Suppressor macrophage (primary cell): ENCODE results near the gene CENPX.

Experiments used
- DNase-seq, 4 experiments: peaks; one replicate each; pipeline ENCODE4 v3.0.0-alpha.2; 2020 to 2022

The CENPX gene

GRCh38 chr17:82038796-82039409, 16.2 kb upstream of the CENPX start:
- DNase-seq, result peak; percentile 63 to 81 (median 76)

GRCh38 chr17:82037889-82038195, 15.2 kb upstream of the CENPX start:
- DNase-seq, result no peak

DNA sequence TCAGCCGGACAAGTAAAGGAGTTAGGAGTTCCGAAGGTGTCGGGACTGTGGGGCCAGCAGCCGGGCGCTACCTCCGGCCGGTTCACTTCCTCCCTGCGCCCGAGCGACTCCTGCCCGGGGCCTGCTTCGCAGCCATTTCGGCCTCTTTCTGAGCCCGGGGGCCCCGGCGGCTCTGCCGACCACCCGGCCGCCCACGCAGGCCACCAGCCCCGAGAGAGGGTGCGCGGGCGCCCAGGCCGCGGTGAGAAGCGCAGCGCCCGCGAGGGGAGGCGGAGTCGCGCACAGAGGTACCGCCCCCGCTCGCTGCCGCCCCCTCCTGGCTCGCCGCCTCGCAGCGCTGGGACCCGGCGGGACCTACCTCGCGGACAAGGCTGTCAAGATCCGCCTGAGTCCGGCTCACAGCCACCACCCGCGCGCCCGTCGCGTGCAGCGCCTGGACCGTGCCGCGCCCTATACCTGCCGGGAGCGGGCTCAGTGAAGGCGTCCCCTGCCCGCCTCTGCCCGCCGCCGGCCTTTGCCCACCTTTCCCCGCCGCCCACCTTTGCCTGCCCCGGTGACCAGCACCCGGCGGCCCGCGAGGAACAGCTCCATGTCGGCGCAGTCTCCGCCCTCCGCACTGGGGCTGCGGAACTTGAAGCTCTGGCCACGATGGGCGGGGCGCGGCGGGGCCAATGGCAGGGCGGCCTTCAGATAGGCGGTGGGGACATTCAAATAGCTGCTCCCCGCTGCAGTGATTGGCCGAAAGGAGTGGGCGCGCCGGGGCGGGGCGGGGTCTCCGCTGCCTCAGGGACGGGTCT, 14.6 kb upstream of the CENPX start, which contains the start of gene DCXR:
Gene DCXR, minus strand, starts transcription at position 606 of the 797 bp plus-strand sequence. Its CDS starts 15 bp downstream, at position 591.
- DNase-seq, result peak; percentile 96 to 99 (median 98)

- no peak for DNase-seq
These were observed 14.0 kb upstream of the CENPX start for GRCh38 chr17:82036634-82037091.

GRCh38 chr17:82035956-82036633, 13.4 kb upstream of the CENPX start:
- no peak for DNase-seq

GRCh38 chr17:82035488-82035887, 12.8 kb upstream of the CENPX start:
- DNase-seq, result no peak

- DNase-seq, result no peak
These were observed 11.8 kb upstream of the CENPX start for GRCh38 chr17:82034371-82035011.

- no peak for DNase-seq
These were observed 10.8 kb upstream of the CENPX start for GRCh38 chr17:82033359-82034085.

DNA sequence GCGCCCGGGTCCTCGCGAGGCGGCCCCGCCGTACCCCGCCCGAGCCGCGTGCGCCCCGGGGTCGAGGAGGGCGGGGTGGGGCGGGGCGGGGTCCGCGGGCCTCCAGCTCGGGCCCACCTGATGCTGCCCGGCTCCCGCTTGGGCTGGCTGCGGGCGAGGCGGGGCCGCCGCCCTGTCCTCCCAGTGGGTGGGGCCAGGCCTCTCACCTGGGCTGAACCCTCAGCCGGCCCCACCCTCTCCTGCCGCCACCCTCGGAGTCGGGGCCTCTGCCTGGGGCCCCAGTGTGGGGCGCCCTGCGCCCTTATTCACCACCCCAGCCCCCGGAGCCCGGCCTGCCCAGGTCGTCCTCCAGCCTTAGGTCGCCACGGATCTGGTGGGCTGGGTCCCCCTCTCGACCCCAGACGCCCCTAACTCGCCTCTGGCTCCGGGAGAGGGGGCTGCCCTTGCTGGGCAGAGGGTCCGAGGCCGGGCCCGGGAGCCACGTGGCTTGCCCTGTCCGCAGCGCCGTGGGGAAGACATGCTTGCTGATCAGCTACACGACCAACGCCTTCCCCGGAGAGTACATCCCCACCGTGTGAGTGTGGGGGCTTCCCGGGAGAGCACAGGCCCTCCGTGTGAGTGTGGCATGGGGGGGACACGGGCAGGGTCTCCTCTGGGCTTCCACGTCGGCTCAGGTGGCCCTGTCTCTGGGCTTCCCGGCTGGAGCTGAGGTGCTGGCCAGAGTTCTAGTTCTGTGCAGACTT, 9.4 kb upstream of the CENPX start:
- DNase-seq, result peak in 1 of 4 experiments; percentile 36

- peak in 3 of 4 experiments; percentile 31 to 69 (median 57) for DNase-seq
These were observed 8.7 kb upstream of the CENPX start, which contains the start of gene RAC3 for GRCh38 chr17:82031303-82031884. Gene RAC3, plus strand, starts transcription at chr17:82031678. Its CDS starts 84 bp downstream, at chr17:82031762.

DNA sequence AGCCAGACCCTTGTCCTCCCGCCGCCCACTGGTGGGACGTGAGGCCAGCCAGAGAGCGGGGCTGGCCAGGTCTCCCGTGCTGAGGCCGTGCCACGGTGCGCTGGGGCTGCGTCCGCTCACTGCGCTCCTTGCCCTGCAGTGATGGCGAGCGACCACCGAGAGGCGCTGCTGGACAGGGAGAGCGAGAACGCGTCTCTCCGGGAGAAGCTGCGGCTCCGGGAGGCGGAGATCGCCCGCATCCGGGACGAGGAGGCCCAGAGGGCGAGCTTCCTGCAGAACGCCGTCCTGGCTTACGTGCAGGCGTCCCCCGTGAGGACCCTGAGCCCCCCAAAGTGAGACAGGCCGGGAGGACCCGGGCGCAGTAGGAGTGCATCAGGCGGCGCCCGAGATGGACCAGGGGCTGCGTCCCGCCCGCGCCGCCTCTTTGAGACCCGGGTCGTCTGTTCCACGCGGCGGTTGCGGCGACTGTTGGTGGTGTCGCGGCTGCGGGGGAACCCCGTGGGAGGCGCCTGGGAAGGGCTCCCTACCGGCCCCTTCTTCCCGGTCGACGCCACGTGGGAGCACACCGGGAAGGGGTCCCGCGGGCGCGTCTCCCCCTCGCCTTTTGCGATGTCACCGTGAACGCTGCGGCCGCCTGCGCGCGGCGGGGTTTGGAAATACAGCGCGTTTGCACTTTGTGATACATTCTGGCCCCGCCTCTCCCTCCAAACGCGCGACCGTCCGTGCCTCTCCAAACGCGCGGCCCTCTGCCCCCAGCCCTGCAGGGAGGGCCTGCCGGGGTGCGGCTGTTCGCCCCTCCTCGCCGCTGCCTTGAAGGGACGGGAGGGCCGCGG, 8.0 kb upstream of the CENPX start:
- peak; percentile 80 to 93 (median 88) for DNase-seq

DNA sequence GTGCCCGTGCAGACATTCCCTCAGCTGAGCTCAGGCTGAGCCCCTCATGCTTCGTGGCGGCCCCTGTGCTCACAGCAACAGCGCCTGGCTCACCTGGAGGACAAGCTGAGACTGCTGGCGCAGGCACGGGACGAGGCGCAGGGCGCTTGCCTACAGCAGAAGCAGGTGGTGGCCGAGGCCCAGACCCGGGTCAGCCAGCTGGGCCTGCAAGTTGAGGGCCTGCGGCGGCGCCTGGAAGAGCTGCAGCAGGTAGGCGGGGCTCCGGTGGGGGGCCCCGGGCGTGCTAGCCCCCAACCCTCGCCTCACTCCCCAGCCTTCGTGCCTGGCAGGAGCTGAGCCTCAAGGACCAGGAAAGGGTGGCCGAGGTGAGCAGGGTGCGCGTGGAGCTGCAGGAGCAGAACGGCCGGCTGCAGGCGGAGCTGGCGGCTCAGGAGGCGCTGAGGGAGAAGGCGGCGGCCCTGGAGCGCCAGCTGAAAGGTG, 7.4 kb upstream of the CENPX start:
- DNase-seq, result no peak

- no peak for DNase-seq
These were observed 6.7 kb upstream of the CENPX start for GRCh38 chr17:82029391-82029790.

DNA sequence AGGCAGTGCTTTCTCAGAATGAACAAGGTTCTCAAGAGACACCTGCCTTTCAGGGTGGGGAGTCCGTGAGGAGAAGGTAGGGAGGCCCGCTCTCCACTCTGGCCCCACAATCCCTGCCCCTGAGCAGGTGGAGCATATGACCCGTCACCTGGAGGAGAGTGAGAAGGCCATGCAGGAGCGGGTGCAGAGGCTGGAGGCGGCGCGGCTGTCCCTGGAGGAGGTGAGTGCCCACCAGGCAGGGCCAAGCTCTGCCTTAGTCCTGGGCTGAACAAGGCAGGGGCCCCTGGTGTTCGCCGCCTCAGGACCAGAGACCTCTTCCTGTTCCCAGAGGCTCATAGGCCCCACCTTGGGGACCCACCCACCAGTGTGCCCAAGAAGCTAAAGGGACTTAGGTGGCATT, 6.3 kb upstream of the CENPX start:
- no peak for DNase-seq

- DNase-seq, result no peak
These were observed 5.6 kb upstream of the CENPX start for GRCh38 chr17:82028246-82028645.

GRCh38 chr17:82025401-82026107, 2.9 kb upstream of the CENPX start:
- DNase-seq, result no peak

- DNase-seq, result no peak
These were observed 2.2 kb upstream of the CENPX start for GRCh38 chr17:82024859-82025258.

DNA sequence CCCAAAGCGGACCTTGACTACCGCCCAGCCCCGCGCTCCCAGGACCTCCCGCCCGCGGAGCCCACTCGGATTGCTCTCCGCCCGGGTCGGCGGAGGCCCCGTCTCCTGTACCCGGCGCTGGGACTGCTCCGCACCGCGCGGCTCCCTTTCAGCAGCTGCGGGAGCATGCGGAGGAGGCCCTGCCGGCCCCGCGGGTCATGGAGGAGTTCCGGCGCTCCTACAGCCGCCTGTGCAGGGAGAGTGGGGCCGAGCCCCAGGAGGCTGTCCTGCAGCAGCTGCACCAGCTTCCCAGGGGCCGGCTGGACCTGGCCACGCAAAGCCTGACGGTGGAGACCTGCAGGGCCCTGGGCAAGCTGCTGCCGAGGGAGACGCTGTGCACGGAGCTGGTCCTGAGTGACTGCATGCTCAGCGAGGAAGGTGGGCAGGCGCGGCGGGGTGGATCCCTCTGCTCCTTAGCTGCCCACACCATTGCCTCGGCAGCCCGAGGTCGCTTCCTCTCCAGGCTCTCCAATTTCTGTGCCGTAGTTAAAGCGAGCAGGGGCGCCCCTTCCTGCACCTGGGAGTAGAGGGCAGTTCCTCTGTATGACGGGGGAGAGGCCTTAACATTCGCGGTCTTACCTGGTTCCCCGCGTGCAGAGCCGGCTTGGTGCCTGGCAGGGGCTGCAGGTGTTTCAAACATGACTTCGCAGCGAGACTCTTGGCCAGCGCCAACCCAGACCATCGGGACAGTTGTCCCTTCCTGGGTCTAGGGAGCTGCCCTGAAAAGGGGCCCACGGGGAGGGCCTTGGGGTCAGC, 966 bp upstream of the CENPX start:
- DNase-seq, result peak; percentile 33 to 75 (median 62)
